H1 (cell line): ENCODE data around the gene EXOG. TPM values are rescaled to one million over a fixed set of nuclear protein-coding genes. Genes with fewer than 3 reads are reported as not detected.
A peak's percentile ranks its signal among the peaks of the same experiment; 100 is the strongest.

ENCODE experiments used
- CTCF ChIA-PET: fragments of 300-600 bp; sonication (Branson Sonifier 250); formaldehyde crosslinking; loops from one replicate; lab custom pipeline; 2021; ENCODE audit not compliant: partially characterized antibody; lab: Charles Lee
- POLR2A ChIA-PET: fragments of 300-600 bp; sonication (Branson Sonifier 250); formaldehyde crosslinking; loops from one replicate; lab custom pipeline; 2021; ENCODE audit warnings: inconsistent platforms; ENCODE audit not compliant: partially characterized antibody; lab: Charles Lee
- DNase-seq, 2 experiments: peaks; one replicate each; pipeline versions ENCODE4 v3.0.0 to v3.0.0-alpha.2; 2010 to 2022; ENCODE audit warnings: low spot score in 2 of 2, low read depth in 1 of 2, mixed read lengths in 1 of 2
- FAIRE-seq: peaks from 2 replicates; lab custom pipeline; 2011; peaks lifted over from hg19 to GRCh38; lab: Jason Lieb, UNC
- H2AFZ ChIP-seq: 2 replicates; pipeline ENCODE4 v1.8.1; 2012; ENCODE audit warnings: low read length, inconsistent platforms
- H2AK5ac ChIP-seq: 2 replicates; pipeline ENCODE4 v1.6.1; 2013; ENCODE audit warnings: low read depth, low read length
- H2BK120ac ChIP-seq: replicated peaks from 2 replicates; pipeline ENCODE3; 2013; ENCODE audit warnings: low read depth, low read length, inconsistent platforms
- H2BK12ac ChIP-seq: 2 replicates; pipeline ENCODE4 v1.6.1; 2013; ENCODE audit warnings: low read depth, low read length
- H2BK15ac ChIP-seq: 2 replicates; pipeline ENCODE4 v1.6.1; 2013; ENCODE audit warnings: low read length
- H2BK20ac ChIP-seq: 2 replicates; pipeline ENCODE4 v1.6.1; 2013; ENCODE audit warnings: low read length
- H2BK5ac ChIP-seq: 2 replicates; pipeline ENCODE4 v1.6.1; 2013; ENCODE audit warnings: low read depth, low read length
- H3K14ac ChIP-seq: 2 replicates; pipeline ENCODE4 v1.6.1; 2013; ENCODE audit warnings: inconsistent platforms; ENCODE audit not compliant: insufficient read length
- H3K18ac ChIP-seq: 2 replicates; pipeline ENCODE4 v1.6.1; 2013; ENCODE audit warnings: low read length; ENCODE audit errors: extremely low read depth
- H3K23ac ChIP-seq: 2 replicates; pipeline ENCODE4 v1.6.1; 2013; ENCODE audit warnings: inconsistent platforms; ENCODE audit not compliant: insufficient read length
- H3K23me2 ChIP-seq: 2 replicates; pipeline ENCODE4 v1.6.1; 2013; ENCODE audit warnings: low read depth, low read length
- H3K27ac ChIP-seq: 2 replicates; pipeline ENCODE4 v1.6.1; 2011; ENCODE audit warnings: low read depth, low read length, inconsistent platforms
- H3K27me3 ChIP-seq, 4 experiments: replicated peaks in 1 of 4; 1 replicate in 1 of 4; 2 replicates in 3 of 4; pipeline versions ENCODE4 v1.6.1 to v1.8.1; 2011 to 2013; ENCODE audit warnings: low read length in 3 of 4, mild to moderate bottlenecking in 3 of 4, inconsistent platforms in 2 of 4, mixed read lengths in 2 of 4, moderate library complexity in 1 of 4; ENCODE audit not compliant: control insufficient read depth in 3 of 4, insufficient read depth in 3 of 4; ENCODE audit errors: extremely low read depth in 1 of 4
- H3K36me3 ChIP-seq, 4 experiments: 2 replicates each; pipeline versions ENCODE4 v1.6.1 to v1.8.1; 2011 to 2013; ENCODE audit warnings: mild to moderate bottlenecking in 4 of 4, low read length in 3 of 4, moderate library complexity in 2 of 4, control low read depth in 1 of 4, inconsistent platforms in 1 of 4; ENCODE audit not compliant: insufficient read depth in 4 of 4, control insufficient read depth in 2 of 4
- H3K4ac ChIP-seq: replicated peaks from 2 replicates; pipeline ENCODE3; 2013; ENCODE audit warnings: low read length, low read depth, mixed read lengths, inconsistent platforms; ENCODE audit not compliant: insufficient read length
- H3K4me1 ChIP-seq, 4 experiments: replicated peaks in 1 of 4; 1 replicate in 1 of 4; 2 replicates in 3 of 4; pipeline versions ENCODE4 v1.6.1 to v1.8.1; 2011 to 2013; ENCODE audit warnings: low read length in 3 of 4, inconsistent platforms in 2 of 4, mixed read lengths in 1 of 4; ENCODE audit not compliant: insufficient read depth in 4 of 4, control insufficient read depth in 3 of 4
- H3K4me2 ChIP-seq, 2 experiments: 2 replicates each; pipeline versions ENCODE4 v1.6.1 to v1.8.1; 2011 to 2013; ENCODE audit warnings: low read depth in 2 of 2, low read length in 2 of 2, control low read depth in 1 of 2, inconsistent platforms in 1 of 2, mild to moderate bottlenecking in 1 of 2; ENCODE audit not compliant: insufficient read depth in 1 of 2
- H3K4me3 ChIP-seq, 4 experiments: fragments of 200-600, 300-600 bp in 1 of 4; sonication (generic), shearing (Covaris generic), sonication (Bioruptor Twin) in 1 of 4; 2 replicates each; pipeline versions ENCODE4 v1.5.1 to v1.8.1; 2011 to 2016; ENCODE audit warnings: low read length in 4 of 4, low read depth in 3 of 4, control low read depth in 2 of 4, inconsistent platforms in 2 of 4, mild to moderate bottlenecking in 2 of 4, mixed read lengths in 1 of 4, moderate library complexity in 1 of 4; ENCODE audit not compliant: insufficient read depth in 2 of 4; ENCODE audit errors: extremely low read depth in 1 of 4
- H3K56ac ChIP-seq: replicated peaks from 2 replicates; pipeline ENCODE3; 2013; ENCODE audit warnings: low read depth, mild to moderate bottlenecking, mixed read lengths, low read length, inconsistent platforms; ENCODE audit not compliant: insufficient read length
- H3K79me1 ChIP-seq: 2 replicates; pipeline ENCODE4 v1.6.1; 2013; ENCODE audit warnings: low read depth, low read length, control low read depth
- H3K79me2 ChIP-seq, 2 experiments: 2 replicates each; pipeline versions ENCODE4 v1.6.1 to v1.8.1; 2012 to 2013; ENCODE audit warnings: low read length in 2 of 2, mild to moderate bottlenecking in 2 of 2, inconsistent platforms in 1 of 2; ENCODE audit not compliant: insufficient read depth in 2 of 2, control insufficient read depth in 1 of 2
- H3K9ac ChIP-seq, 4 experiments: replicated peaks in 1 of 4; 1 replicate in 1 of 4; 2 replicates in 3 of 4; pipeline versions ENCODE4 v1.6.1 to v1.8.1; 2011 to 2013; ENCODE audit warnings: low read depth in 3 of 4, low read length in 3 of 4, control low read depth in 2 of 4, mild to moderate bottlenecking in 2 of 4, moderate library complexity in 2 of 4, inconsistent platforms in 1 of 4; ENCODE audit errors: extremely low read depth in 1 of 4
- H3K9me3 ChIP-seq, 2 experiments: 2 replicates each; pipeline versions ENCODE4 v1.6.1 to v1.8.1; 2012 to 2013; ENCODE audit warnings: mild to moderate bottlenecking in 2 of 2, moderate library complexity in 2 of 2, control low read depth in 1 of 2, inconsistent platforms in 1 of 2, low read depth in 1 of 2, low read length in 1 of 2, mixed read lengths in 1 of 2; ENCODE audit not compliant: insufficient read depth in 2 of 2
- H4K20me1 ChIP-seq, 2 experiments: replicated peaks in 1 of 2; 2 replicates each; pipeline versions ENCODE3 to v1.8.1; 2011 to 2013; ENCODE audit warnings: inconsistent platforms in 2 of 2, low read length in 2 of 2, mild to moderate bottlenecking in 1 of 2; ENCODE audit not compliant: insufficient read depth in 2 of 2, control insufficient read depth in 1 of 2
- H4K5ac ChIP-seq: 2 replicates; pipeline ENCODE4 v1.6.1; 2013; ENCODE audit warnings: low read length, low read depth, mixed read lengths, inconsistent platforms; ENCODE audit not compliant: insufficient read length
- H4K8ac ChIP-seq: 2 replicates; pipeline ENCODE4 v1.8.0; 2013; ENCODE audit warnings: mild to moderate bottlenecking, moderate library complexity, low read length, inconsistent platforms; ENCODE audit not compliant: insufficient read depth; ENCODE audit errors: extremely low read depth
- H4K91ac ChIP-seq: replicated peaks from 2 replicates; pipeline ENCODE3; 2013; ENCODE audit warnings: low read length, mixed read lengths, inconsistent platforms; ENCODE audit not compliant: insufficient read length
- BCL11A ChIP-seq, 2 experiments: IDR thresholded peaks; one replicate each; pipeline ENCODE4 v1.6.1; 2011; ENCODE audit warnings: low read depth in 2 of 2, low read length in 2 of 2, mild to moderate bottlenecking in 2 of 2
- CBX8 ChIP-seq: fragments of 300-800, 300-1000 bp; sonication (generic); IDR thresholded peaks from 2 replicates; pipeline ENCODE4 v1.7.1; 2016; ENCODE audit warnings: low read depth, low read length, borderline replicate concordance
- EP300 ChIP-seq, 2 experiments: IDR thresholded peaks; 1 replicate in 1 of 2; 2 replicates in 1 of 2; pipeline ENCODE4 v1.6.1; 2011 to 2012; ENCODE audit warnings: low read depth in 2 of 2, low read length in 2 of 2, mild to moderate bottlenecking in 2 of 2, borderline replicate concordance in 1 of 2, inconsistent platforms in 1 of 2, moderate library complexity in 1 of 2
- GABPA ChIP-seq: IDR thresholded peaks from 2 replicates; pipeline ENCODE4 v1.6.1; 2011; ENCODE audit warnings: mild to moderate bottlenecking, low read length, moderate library complexity, borderline replicate concordance; ENCODE audit not compliant: insufficient read depth
- HDAC6 ChIP-seq: IDR thresholded peaks from one replicate; pipeline ENCODE4 v1.7.1; 2012; ENCODE audit warnings: low read depth, mild to moderate bottlenecking, inconsistent platforms, low read length, moderate library complexity
- NANOG ChIP-seq: IDR thresholded peaks from 2 replicates; pipeline ENCODE4 v1.6.1; 2011; ENCODE audit warnings: low read length, low read depth, mild to moderate bottlenecking, inconsistent platforms; ENCODE audit not compliant: insufficient read depth, poor library complexity, severe bottlenecking
- PHF8 ChIP-seq: fragments of 200-600 bp; sonication (generic); conservative IDR thresholded peaks from 2 replicates; pipeline ENCODE4 v1.7.1; 2012; ENCODE audit warnings: low read depth, mild to moderate bottlenecking, inconsistent platforms, low read length, moderate library complexity
- RBBP5 ChIP-seq: IDR thresholded peaks from 2 replicates; pipeline ENCODE4 v1.7.1; 2012; ENCODE audit warnings: low read depth, mild to moderate bottlenecking, inconsistent platforms, low read length, moderate library complexity, borderline replicate concordance
- RXRA ChIP-seq: IDR thresholded peaks from 2 replicates; pipeline ENCODE4 v1.6.1; 2011; ENCODE audit warnings: low read depth, mild to moderate bottlenecking, low read length, moderate library complexity; ENCODE audit not compliant: insufficient read depth
- TAF7 ChIP-seq: optimal IDR thresholded peaks from 2 replicates; pipeline ENCODE3; 2011; ENCODE audit warnings: low read depth, mild to moderate bottlenecking, inconsistent platforms, low read length, moderate library complexity, borderline replicate concordance
- TBP ChIP-seq: IDR thresholded peaks from 2 replicates; pipeline ENCODE4 v1.6.1; 2011; ENCODE audit warnings: low read depth, low read length, improper control_type of control experiment
- ZNF274 ChIP-seq: IDR thresholded peaks from 2 replicates; pipeline ENCODE4 v1.7.0; 2012; ENCODE audit warnings: low read length, borderline replicate concordance; ENCODE audit errors: extremely low read depth
- WGBS, 2 experiments: shearing (Covaris generic) in 1 of 2; methylation state at CpG; one replicate each; pipeline versions ENCODE4 v1.1.6 to v1.1.7; 2013 to 2015; ENCODE audit warnings: low lambda C conversion rate in 2 of 2, mixed read lengths in 2 of 2, inconsistent platforms in 1 of 2, low coverage in 1 of 2, missing lambda C conversion rate in 1 of 2; ENCODE audit not compliant: insufficient replicate concordance in 2 of 2, insufficient coverage in 1 of 2, insufficient read length in 1 of 2; ENCODE audit errors: extremely low coverage in 1 of 2, missing lambda C conversion rate in 1 of 2; 5-methylcytosine and 5-hydroxymethylcytosine counted together
- polyA plus RNA-seq, 7 experiments: library from polyadenylated mRNA; depleted of rRNA in 3 of 7; stranded (reverse) in 5 of 7; unstranded in 2 of 7; fragments of >200 nt in 5 of 7; fragments of 200-250 nt in 2 of 7; gene quantifications; 1 replicate in 5 of 7; 2 replicates in 1 of 7; 4 replicates in 1 of 7; pipeline versions ENCODE4 v1.2.1 to v1.2.3, GENCODE V29; 2011 to 2013; ENCODE audit warnings: missing spikeins in 2 of 7, mixed read lengths in 2 of 7
- total RNA-seq: library from RNA; stranded (reverse); fragmentation: NEBNext Ultra II Directional; extraction: Animal tissue kit (Norgen Biotek cat#: 25700); gene quantifications from 2 replicates; pipeline ENCODE4 v1.2.1, GENCODE V29; 2021
- TF ChIP-seq, protein P1 (sequence below): IDR thresholded peaks from 2 replicates; pipeline ENCODE4 v1.6.1; 2012; ENCODE audit warnings: inconsistent platforms

The EXOG gene
- total and polyA plus RNA-seq, 2 of the 8 experiments (the other 6 are each of a cell fraction or from before 2014, with no cell fraction given) = 7.2 to 12.9 TPM

DNA sequence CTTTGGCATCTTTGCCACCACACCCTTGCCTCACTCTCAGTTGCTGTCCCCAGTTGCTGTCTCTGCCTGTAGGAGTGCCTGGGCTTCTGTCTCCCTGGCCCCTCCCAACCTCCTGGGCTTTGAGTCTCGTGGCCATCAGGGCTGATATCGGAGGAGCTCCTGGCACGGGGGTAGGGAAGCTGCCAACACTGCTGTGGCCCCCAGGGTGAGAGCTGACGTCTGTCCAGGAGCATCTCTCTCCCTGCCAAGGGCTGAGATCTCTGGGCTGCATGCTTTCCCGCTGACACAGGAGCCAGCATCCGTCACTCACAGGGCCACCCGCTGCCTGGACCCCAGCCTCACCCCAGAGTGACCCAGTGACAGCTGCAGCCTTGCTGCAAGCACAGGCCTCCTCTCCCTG, 47.4 kb downstream of the EXOG start:
- Histone ChIP-seq H3K79me2 (no peaks in the 10 kb centered on the region), H3K56ac (no peak overlapping the region), H4K8ac (peak overlapping the region; percentile 57; the same call in 1 of the 2 replicates), H3K9me3 (no peaks in the 10 kb centered on the region), H3K4me2 (no peak overlapping the region), H4K5ac (no peak overlapping the region), H2BK12ac (no peak overlapping the region; the same call in 1 of the 2 replicates), H2BK20ac (no peak overlapping the region), H3K18ac (peak overlapping the region; percentile 32; the same call in 1 of the 2 replicates), H4K20me1 (peaks cover 0 to 2% of the 10 kb centered on the region in 2 experiments), H3K9ac (no peak overlapping the region), H3K27ac (no peak overlapping the region), H3K14ac (no peak overlapping the region), H2BK120ac (no peak overlapping the region), H2AK5ac (no peak overlapping the region), H4K91ac (no peak overlapping the region), H3K4me3 (no peak overlapping the region), H2BK5ac (no peak overlapping the region), H3K4ac (no peak overlapping the region), H3K27me3 (no peaks in the 10 kb centered on the region), H3K36me3 (no peaks in the 10 kb centered on the region), H3K23me2 (no peaks in the 10 kb centered on the region), H2AFZ (no peak overlapping the region), H3K4me1 (peaks cover 0 to 3% (median 0%) of the 10 kb centered on the region in 4 experiments; a peak in 1 of 7 replicates), H3K23ac (no peak overlapping the region), H3K79me1 (no peaks in the 10 kb centered on the region), H2BK15ac (0 out of 2 replicates have a peak overlapping the region, but pooled peaks have one; percentile 66)
- 91% methylated on average over 7 of the region's 7 CpGs; no CpG with 5 or more reads in 1 of the 2 experiments for WGBS, 2 experiments
- POLR2A ChIA-PET = interaction anchor here (1.2 kb wide), 1 partner anchor 9 kb away, joined by 3 read pairs; no protein-coding TSS in a partner anchor
- DNase-seq (no peak), FAIRE-seq (no peak)
- CTCF ChIA-PET = interaction anchor here (0.6 to 5.3 kb wide), 8 partner anchors 12 to 115 kb away, joined by 3 to 16 read pairs (median 6); no protein-coding TSS in a partner anchor
- TF ChIP-seq, protein P1, sequence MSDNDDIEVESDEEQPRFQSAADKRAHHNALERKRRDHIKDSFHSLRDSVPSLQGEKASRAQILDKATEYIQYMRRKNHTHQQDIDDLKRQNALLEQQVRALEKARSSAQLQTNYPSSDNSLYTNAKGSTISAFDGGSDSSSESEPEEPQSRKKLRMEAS = no peak
- TF ChIP-seq TBP (no peak), BCL11A (IDR thresholded peaks at IDR 0.05; ENCODE audit: low read depth in 2 of 2, low read length in 2 of 2) (no peak), RBBP5 (no peak), EP300 (IDR thresholded peaks at IDR 0.05; ENCODE audit: borderline replicate concordance in 1 of 2, low read depth in 2 of 2, low read length in 2 of 2) (no peak), TAF7 (no peak), GABPA (no peak), HDAC6 (no peak), RXRA (no peak), CBX8 (no peak), NANOG (no peak), PHF8 (no peak), ZNF274 (no peak)
